Stimulated activated naive CD8-positive, alpha-beta T cell treated with anti-CD3 and anti-CD28 coated beads, Interleukin-15, Interleukin-2, amounts not matched to agents 100 U/mL and 50 U/mL, for 24 hours (primary cell): ENCODE results near the gene BRCA2.
A peak's percentile ranks its signal among the peaks of the same experiment; 100 is the strongest.

Experiments
- ATAC-seq: fragments of 150-1000 bp; cut with Tn5 transposase; one replicate; pipeline ENCODE4 v1.10.0; 2021
- DNase-seq: peaks from one replicate; pipeline ENCODE4 v3.0.0; 2021

Gene BRCA2

GRCh38 chr13:32427852-32428580, 112.7 kb downstream of the BRCA2 start, which contains the start of gene N4BP2L1:
TSS of gene N4BP2L1 (minus strand) at chr13:32428130. CDS start at chr13:32428082, 48 bp downstream.
- ATAC-seq (peak; percentile 90), DNase-seq (peak; percentile 94)

- no peak for ATAC-seq
- peak; percentile 8 for DNase-seq
Measured at GRCh38 chr13:32428581-32429432, 113.5 kb downstream of the BRCA2 start.

- no peak for ATAC-seq
- DNase-seq = no peak
Measured at GRCh38 chr13:32429433-32429909, 114.2 kb downstream of the BRCA2 start.

- no peak for DNase-seq
- ATAC-seq = no peak
Measured at GRCh38 chr13:32430018-32430747, 114.9 kb downstream of the BRCA2 start.

- DNase-seq (no peak), ATAC-seq (no peak)
Measured at GRCh38 chr13:32431361-32431760, 116.1 kb downstream of the BRCA2 start.

- no peak for ATAC-seq
- DNase-seq = no peak
Measured at GRCh38 chr13:32432856-32433255, 117.5 kb downstream of the BRCA2 start.

GRCh38 chr13:32438871-32439270, 123.6 kb downstream of the BRCA2 start:
- DNase-seq (no peak), ATAC-seq (no peak)

GRCh38 chr13:32443111-32443510, 127.8 kb downstream of the BRCA2 start:
- no peak for DNase-seq
- no peak for ATAC-seq

- no peak for DNase-seq
- no peak for ATAC-seq
Measured at GRCh38 chr13:32445461-32445860, 130.2 kb downstream of the BRCA2 start.

GRCh38 chr13:32446220-32446619, 130.9 kb downstream of the BRCA2 start:
- ATAC-seq = no peak

GRCh38 chr13:32446773-32447465, 131.6 kb downstream of the BRCA2 start:
- ATAC-seq (no peak), DNase-seq (no peak)

More at GRCh38 chr13:32446220-32446619, 130.9 kb downstream of the BRCA2 start:
- no peak for DNase-seq

GRCh38 chr13:32447894-32448623, 132.8 kb downstream of the BRCA2 start:
- ATAC-seq (no peak), DNase-seq (no peak)

GRCh38 chr13:32448972-32449371, 133.7 kb downstream of the BRCA2 start:
- ATAC-seq (no peak), DNase-seq (no peak)
